NT2/D1 (cell line): ENCODE results near the gene BIN2.

Experiments used
- SUZ12 ChIP-seq: IDR thresholded peaks from 2 replicates; pipeline ENCODE4 v1.6.1; 2011; ENCODE audit not compliant: insufficient read length, insufficient read depth; ENCODE audit errors: extremely low read depth
- YY1 ChIP-seq: IDR thresholded peaks from 2 replicates; pipeline ENCODE4 v1.6.1; 2011; ENCODE audit not compliant: insufficient read length, insufficient read depth
- ZNF274 ChIP-seq: IDR thresholded peaks from 2 replicates; pipeline ENCODE4 v1.6.1; 2011; ENCODE audit warnings: mild to moderate bottlenecking, low read depth, low read length

- no peak for TF ChIP-seq ZNF274
- TF ChIP-seq YY1: no peak
- TF ChIP-seq SUZ12: no peak
Measured at GRCh38 chr12:51334764-51335163, 10.8 kb upstream of the BIN2 start.
